Activated CD4-positive, alpha-beta T cell treated with anti-CD3 and anti-CD28 coated beads, Interleukin-2, amount 10 ng/mL, durations not matched to agents 7 days and 5 days (primary cell): ENCODE data around the gene DDX10. TPM values are rescaled to one million over a fixed set of nuclear protein-coding genes. Genes with fewer than 3 reads are reported as not detected.
A peak's percentile ranks its signal among the peaks of the same experiment; 100 is the strongest.

Experiments
- CTCF ChIA-PET: fragments of 350-600 bp; sonication (Branson Sonifier 250); formaldehyde crosslinking; loops from one replicate; lab custom pipeline; 2021; ENCODE audit warnings: antibody characterized with exemption; lab: Charles Lee
- POLR2A ChIA-PET: fragments of 350-600 bp; sonication (Branson Sonifier 250); formaldehyde crosslinking; loops from one replicate; lab custom pipeline; 2021; ENCODE audit warnings: antibody characterized with exemption; lab: Charles Lee
- DNase-seq: peaks from one replicate; pipeline ENCODE4 v3.0.0-alpha.2; 2020
- H3K27ac Mint-ChIP-seq: one replicate; pipeline ENCODE4 v1.8.0; 2021; ENCODE audit warnings: mild to moderate bottlenecking, moderate library complexity, mixed read lengths
- H3K27me3 Mint-ChIP-seq: one replicate; pipeline ENCODE4 v1.8.0; 2021; ENCODE audit warnings: mixed read lengths
- H3K36me3 Mint-ChIP-seq: one replicate; pipeline ENCODE4 v1.8.0; 2021; ENCODE audit warnings: low read depth, mixed read lengths
- H3K4me1 Mint-ChIP-seq: one replicate; pipeline ENCODE4 v1.8.0; 2021; ENCODE audit warnings: mixed read lengths
- H3K4me3 Mint-ChIP-seq: one replicate; pipeline ENCODE4 v1.8.0; 2021; ENCODE audit warnings: mild to moderate bottlenecking, moderate library complexity, mixed read lengths
- H3K9me3 Mint-ChIP-seq: one replicate; pipeline ENCODE4 v1.8.0; 2021; ENCODE audit warnings: mixed read lengths
- total RNA-seq, 2 experiments: library from RNA; stranded (reverse); gene quantifications; one replicate each; pipeline ENCODE4 v1.2.3, GENCODE V29; 2021

Gene DDX10
- total RNA-seq, 2 experiments from 2014 or later: 27.4 to 28.0 TPM

- no peaks in the 10 kb centered on the region for H3K4me1 Mint-ChIP-seq
- H3K27me3 Mint-ChIP-seq: no peaks in the 10 kb centered on the region
- no peak overlapping the region for H3K4me3 Mint-ChIP-seq
- H3K36me3 Mint-ChIP-seq: peaks cover 17% of the 10 kb centered on the region
- POLR2A ChIA-PET: no interaction called here
- no peak for DNase-seq
- H3K9me3 Mint-ChIP-seq: no peaks in the 10 kb centered on the region
- H3K27ac Mint-ChIP-seq: no peak overlapping the region
- CTCF ChIA-PET: no interaction called here
Measured at GRCh38 chr11:108938604-108939003, 273.7 kb downstream of the DDX10 start.

- Mint-ChIP-seq H3K4me3 (no peak overlapping the region), H3K27me3 (no peaks in the 10 kb centered on the region), H3K9me3 (no peaks in the 10 kb centered on the region), H3K36me3 (peaks cover 17% of the 10 kb centered on the region), H3K27ac (no peak overlapping the region), H3K4me1 (no peaks in the 10 kb centered on the region)
- no peak for DNase-seq
- ChIA-PET POLR2A (no interaction called here), CTCF (no interaction called here)
Measured at GRCh38 chr11:108939135-108939534, 274.3 kb downstream of the DDX10 start.

GRCh38 chr11:108943853-108944252 lies 279.0 kb downstream of the DDX10 start:
- Mint-ChIP-seq H3K4me3 (no peak overlapping the region), H3K4me1 (peaks cover 3% of the 10 kb centered on the region), H3K27me3 (no peaks in the 10 kb centered on the region), H3K9me3 (peaks cover 4% of the 10 kb centered on the region), H3K36me3 (peaks cover 24% of the 10 kb centered on the region), H3K27ac (no peak overlapping the region)
- CTCF ChIA-PET: no interaction called here
- DNase-seq: no peak
- POLR2A ChIA-PET: no interaction called here

- H3K4me3 Mint-ChIP-seq: no peak overlapping the region
- H3K36me3 Mint-ChIP-seq: peaks cover 24% of the 10 kb centered on the region
- peaks cover 4% of the 10 kb centered on the region for H3K9me3 Mint-ChIP-seq
- no peak overlapping the region for H3K27ac Mint-ChIP-seq
- no peaks in the 10 kb centered on the region for H3K27me3 Mint-ChIP-seq
- DNase-seq: no peak
- ChIA-PET CTCF (no interaction called here), POLR2A (no interaction called here)
- H3K4me1 Mint-ChIP-seq: peaks cover 3% of the 10 kb centered on the region
Measured at GRCh38 chr11:108944471-108945178, 279.8 kb downstream of the DDX10 start.

- ChIA-PET CTCF (no interaction called here), POLR2A (no interaction called here)
- Mint-ChIP-seq H3K36me3 (peaks cover 23% of the 10 kb centered on the region), H3K9me3 (peaks cover 4% of the 10 kb centered on the region), H3K27me3 (no peaks in the 10 kb centered on the region), H3K27ac (no peak overlapping the region), H3K4me1 (peaks cover 3% of the 10 kb centered on the region), H3K4me3 (no peak overlapping the region)
- no peak for DNase-seq
Measured at GRCh38 chr11:108945341-108945740, 280.5 kb downstream of the DDX10 start.

DNA sequence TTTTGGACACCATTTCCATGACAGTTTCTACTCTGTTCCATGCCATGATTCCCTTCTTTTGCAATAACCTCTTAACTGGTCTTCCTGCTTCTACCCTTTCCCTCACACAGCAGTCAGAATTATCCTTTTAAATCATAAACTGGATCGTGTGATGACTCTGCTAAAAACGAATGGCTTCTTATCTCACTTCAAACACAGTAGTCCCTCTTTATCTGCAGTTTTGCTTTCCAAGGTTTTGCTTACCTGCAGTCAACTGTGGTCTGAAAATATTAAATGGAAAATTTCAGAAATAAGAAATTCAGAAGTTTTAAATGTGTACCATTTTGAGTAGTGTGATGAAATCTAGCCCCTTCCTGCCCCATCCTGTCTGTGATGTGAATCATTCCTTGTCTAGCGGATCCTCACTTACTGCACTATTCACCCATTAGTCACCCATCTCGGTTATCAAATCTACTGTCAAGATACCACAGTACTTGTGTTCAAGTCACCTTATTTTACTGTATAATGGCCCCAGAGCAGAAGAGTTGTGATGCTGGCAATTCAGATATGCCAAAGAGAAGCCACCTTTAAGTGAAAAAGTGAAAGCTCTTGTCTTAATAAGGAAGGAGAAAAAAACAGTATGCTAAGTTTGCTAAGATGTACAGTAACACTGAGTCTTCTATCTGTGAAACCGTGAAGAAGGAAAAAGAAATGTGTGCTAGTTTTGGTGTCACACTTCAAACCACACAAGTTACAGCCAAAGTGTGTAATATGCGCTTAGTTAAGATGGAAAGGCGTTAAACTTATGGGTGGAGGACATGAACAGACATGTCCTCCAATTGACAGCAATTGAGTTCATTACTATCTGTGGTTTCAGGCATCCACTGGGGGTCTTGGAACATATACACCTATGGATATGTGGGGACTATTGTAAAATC lies 283.0 kb downstream of the DDX10 start:
- no peak for DNase-seq
- Mint-ChIP-seq H3K4me3 (no peak overlapping the region), H3K9me3 (peaks cover 10% of the 10 kb centered on the region), H3K36me3 (peaks cover 8% of the 10 kb centered on the region), H3K27ac (no peak overlapping the region), H3K27me3 (no peaks in the 10 kb centered on the region), H3K4me1 (peaks cover 3% of the 10 kb centered on the region)
- POLR2A ChIA-PET: no interaction called here
- CTCF ChIA-PET: interaction anchor here (0.7 to 1.5 kb wide), 2 partner anchors 14 to 39 kb away, joined by 3 to 5 read pairs; no protein-coding TSS in a partner anchor

DNA sequence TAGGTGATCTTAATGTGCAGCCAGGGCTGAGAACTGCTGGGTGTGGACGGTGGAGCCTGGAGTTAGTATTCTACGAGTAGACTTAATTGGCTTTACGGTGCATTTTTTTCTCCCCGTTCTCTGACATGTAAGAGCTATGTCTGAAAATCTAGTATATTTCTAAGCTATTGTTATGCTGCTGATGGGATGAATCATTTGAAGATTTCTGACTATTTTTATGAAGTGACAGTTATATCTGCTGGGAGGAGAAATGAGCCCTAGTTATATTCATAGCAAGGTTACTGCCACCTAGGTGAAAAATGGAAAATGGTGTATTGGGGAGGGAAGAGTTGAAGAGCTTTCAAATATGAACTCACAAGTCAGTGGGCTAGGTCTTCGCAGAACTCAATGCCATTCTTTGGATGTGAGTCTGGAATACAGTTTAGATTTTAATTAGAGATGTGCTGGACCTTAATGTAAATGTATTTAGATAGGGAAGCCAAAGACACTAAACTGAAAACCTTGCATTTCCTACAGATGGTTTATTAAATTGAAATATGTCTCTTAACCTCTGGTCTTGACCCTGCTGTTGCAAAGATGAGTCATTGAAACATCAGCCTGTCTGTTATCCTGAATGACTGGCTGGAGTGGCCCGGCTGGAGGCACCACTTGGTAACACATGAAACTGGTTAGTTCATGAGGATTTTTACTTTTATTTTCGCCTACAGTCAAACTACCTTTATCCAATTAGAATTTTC lies 293.7 kb downstream of the DDX10 start:
- Mint-ChIP-seq H3K27me3 (no peaks in the 10 kb centered on the region), H3K4me3 (no peak overlapping the region), H3K9me3 (no peaks in the 10 kb centered on the region), H3K27ac (no peak overlapping the region), H3K36me3 (no peaks in the 10 kb centered on the region), H3K4me1 (peaks cover 35% of the 10 kb centered on the region)
- POLR2A ChIA-PET: interaction anchor here (0.5 kb wide), 1 partner anchor 354 kb away, joined by 5 read pairs; no protein-coding TSS in a partner anchor
- CTCF ChIA-PET: no interaction called here
- DNase-seq: no peak

DNA sequence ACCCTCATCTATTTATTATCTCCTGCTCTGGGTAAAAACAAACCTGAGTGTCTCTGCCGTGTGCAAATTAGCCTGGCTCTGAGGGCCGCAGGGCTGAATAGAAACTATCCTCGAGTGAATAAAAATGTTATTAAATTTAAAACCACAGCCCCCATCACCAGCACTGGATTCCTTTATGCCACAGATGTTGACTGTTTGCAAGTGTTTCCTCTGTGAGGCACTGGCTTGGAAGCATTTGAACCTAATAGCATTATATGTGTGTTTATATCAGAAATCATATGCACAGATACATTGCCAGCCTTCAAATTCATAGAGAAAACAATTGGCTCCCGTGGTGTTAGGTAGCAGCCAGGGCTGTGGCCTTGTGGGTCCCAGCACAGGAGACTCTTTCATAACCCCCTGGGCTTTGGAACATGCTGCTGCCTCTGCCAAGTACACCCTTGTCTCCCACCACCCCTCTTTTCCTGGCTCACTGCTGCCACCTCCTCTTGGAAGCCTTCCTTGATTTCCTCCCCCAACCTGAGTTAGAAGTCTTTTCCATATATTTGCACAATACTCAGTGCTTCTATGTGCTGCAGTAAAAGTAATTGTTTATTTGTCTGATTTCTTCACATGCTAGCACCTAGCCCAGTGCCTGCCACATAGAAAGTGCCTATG lies 294.4 kb downstream of the DDX10 start:
- ChIA-PET CTCF (no interaction called here), POLR2A (no interaction called here)
- H3K9me3 Mint-ChIP-seq: no peaks in the 10 kb centered on the region
- H3K36me3 Mint-ChIP-seq: no peaks in the 10 kb centered on the region
- H3K4me1 Mint-ChIP-seq: peaks cover 35% of the 10 kb centered on the region
- no peak for DNase-seq
- peaks cover 2% of the 10 kb centered on the region for H3K27me3 Mint-ChIP-seq
- no peak overlapping the region for H3K4me3 Mint-ChIP-seq
- H3K27ac Mint-ChIP-seq: no peak overlapping the region

GRCh38 chr11:108959874-108960273 lies 295.0 kb downstream of the DDX10 start:
- Mint-ChIP-seq H3K27me3 (peaks cover 2% of the 10 kb centered on the region), H3K4me1 (peaks cover 35% of the 10 kb centered on the region), H3K4me3 (no peak overlapping the region), H3K9me3 (no peaks in the 10 kb centered on the region), H3K27ac (no peak overlapping the region), H3K36me3 (no peaks in the 10 kb centered on the region)
- ChIA-PET POLR2A (no interaction called here), CTCF (no interaction called here)
- no peak for DNase-seq

GRCh38 chr11:108960501-108960900 lies 295.6 kb downstream of the DDX10 start:
- ChIA-PET POLR2A (no interaction called here), CTCF (no interaction called here)
- no peak overlapping the region for H3K4me3 Mint-ChIP-seq
- no peak overlapping the region for H3K27ac Mint-ChIP-seq
- no peaks in the 10 kb centered on the region for H3K36me3 Mint-ChIP-seq
- H3K4me1 Mint-ChIP-seq: peaks cover 35% of the 10 kb centered on the region
- H3K27me3 Mint-ChIP-seq: peaks cover 2% of the 10 kb centered on the region
- no peaks in the 10 kb centered on the region for H3K9me3 Mint-ChIP-seq
- no peak for DNase-seq

DNA sequence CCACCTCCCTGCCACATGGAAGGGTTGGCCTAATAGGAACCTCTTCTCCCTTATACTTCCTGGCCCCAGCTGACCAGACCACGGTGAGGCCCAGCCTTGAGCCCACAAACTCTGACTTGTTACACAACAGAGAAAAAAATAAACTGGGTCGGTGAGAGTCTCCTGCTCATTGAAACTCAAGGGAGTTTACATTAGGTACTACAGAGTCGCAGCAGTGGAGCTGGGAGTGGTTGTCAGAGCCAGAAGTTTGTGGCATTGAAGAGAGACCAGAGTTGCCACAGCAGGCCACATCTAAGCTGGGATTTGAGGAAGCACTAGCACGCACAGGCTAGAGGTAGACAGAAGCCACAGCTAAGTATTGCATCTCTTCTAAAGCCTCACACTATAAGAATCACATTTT lies 296.2 kb downstream of the DDX10 start:
- ChIA-PET CTCF (interaction anchor here (1.5 kb wide), 1 partner anchor 13 kb away, joined by 5 read pairs; no protein-coding TSS in a partner anchor), POLR2A (no interaction called here)
- no peaks in the 10 kb centered on the region for H3K36me3 Mint-ChIP-seq
- peak overlapping the region; percentile 17 for H3K27ac Mint-ChIP-seq
- H3K4me1 Mint-ChIP-seq: peaks cover 35% of the 10 kb centered on the region
- H3K4me3 Mint-ChIP-seq: no peak overlapping the region
- peaks cover 2% of the 10 kb centered on the region for H3K27me3 Mint-ChIP-seq
- DNase-seq: peak; percentile 52
- no peaks in the 10 kb centered on the region for H3K9me3 Mint-ChIP-seq

DNA sequence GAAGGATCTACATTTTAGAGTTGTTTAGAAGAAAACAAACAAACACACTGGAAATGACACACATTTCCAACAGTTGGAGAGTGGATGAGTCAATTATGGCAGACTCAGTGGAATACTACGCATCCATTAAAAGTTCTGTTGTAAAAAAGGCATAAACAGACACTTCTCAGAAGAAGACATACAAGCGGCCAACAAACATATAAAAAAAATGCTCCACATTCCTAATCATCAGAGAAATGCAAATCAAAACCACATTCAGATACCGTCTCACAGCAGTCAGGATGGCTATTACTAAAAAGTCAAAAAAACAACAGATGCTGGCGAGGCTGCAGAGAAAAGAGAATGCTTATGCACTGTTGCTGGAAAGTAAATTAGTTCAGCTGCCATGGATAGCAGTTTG lies 298.2 kb downstream of the DDX10 start:
- H3K27ac Mint-ChIP-seq: no peak overlapping the region
- no peaks in the 10 kb centered on the region for H3K36me3 Mint-ChIP-seq
- ChIA-PET CTCF (interaction anchor here (0.7 kb wide), 1 partner anchor 10 kb away, joined by 5 read pairs; no protein-coding TSS in a partner anchor), POLR2A (no interaction called here)
- no peak overlapping the region for H3K4me3 Mint-ChIP-seq
- H3K9me3 Mint-ChIP-seq: no peaks in the 10 kb centered on the region
- DNase-seq: no peak
- H3K27me3 Mint-ChIP-seq: peaks cover 7% of the 10 kb centered on the region
- H3K4me1 Mint-ChIP-seq: peaks cover 31% of the 10 kb centered on the region
